H54 (cell line): ENCODE data around the gene CEBPE.
A peak's percentile ranks its signal among the peaks of the same experiment; 100 is the strongest.

ENCODE experiments used
- DNase-seq: peaks from one replicate; pipeline ENCODE4 v3.0.0; 2011; ENCODE audit warnings: low spot score, mixed read lengths; ENCODE audit not compliant: insufficient read length
- FAIRE-seq: peaks from 3 replicates; lab custom pipeline; 2011; peaks lifted over from hg19 to GRCh38; lab: Jason Lieb, UNC
- POLR2A ChIP-seq: IDR thresholded peaks from 2 replicates; pipeline ENCODE4 v1.6.1; 2011; ENCODE audit warnings: low read depth, mild to moderate bottlenecking, low read length

CEBPE gene

GRCh38 chr14:23078692-23079116 lies 40.4 kb downstream of the CEBPE start:
- DNase-seq (peak; percentile 55), FAIRE-seq (peak; percentile 98)
- TF ChIP-seq POLR2A: no peak; the same call in 1 of the 2 replicates

GRCh38 chr14:23077962-23078361 lies 41.1 kb downstream of the CEBPE start:
- FAIRE-seq: no peak
- no peak for TF ChIP-seq POLR2A
- no peak for DNase-seq

GRCh38 chr14:23076785-23077408 lies 42.2 kb downstream of the CEBPE start:
- TF ChIP-seq POLR2A: no peak
- FAIRE-seq (peak; percentile 6), DNase-seq (no peak)

GRCh38 chr14:23074906-23075305 lies 44.1 kb downstream of the CEBPE start:
- no peak for FAIRE-seq
- DNase-seq: no peak
- TF ChIP-seq POLR2A: no peak

GRCh38 chr14:23071921-23072539 lies 47.0 kb downstream of the CEBPE start:
- no peak for TF ChIP-seq POLR2A
- DNase-seq (no peak), FAIRE-seq (no peak)

GRCh38 chr14:23071244-23071920 lies 47.7 kb downstream of the CEBPE start:
- TF ChIP-seq POLR2A: peak; percentile 71
- DNase-seq: peak; percentile 67
- peak; percentile 27 for FAIRE-seq

- FAIRE-seq (no peak), DNase-seq (no peak)
- TF ChIP-seq POLR2A: no peak
Observed at GRCh38 chr14:23070262-23071129, 48.6 kb downstream of the CEBPE start.

- no peak for TF ChIP-seq POLR2A
- FAIRE-seq (no peak), DNase-seq (no peak)
Observed at GRCh38 chr14:23069413-23069806, 49.6 kb downstream of the CEBPE start.

- TF ChIP-seq POLR2A: no peak
- FAIRE-seq (peak; percentile 73), DNase-seq (peak; percentile 50)
Observed at GRCh38 chr14:23068789-23069412, 50.2 kb downstream of the CEBPE start.

GRCh38 chr14:23067847-23068788 lies 50.9 kb downstream of the CEBPE start:
- FAIRE-seq (no peak), DNase-seq (no peak)
- no peak for TF ChIP-seq POLR2A
